HG02763 (cell line): ENCODE measurements around the gene MPP2.
"Not testable (repeated sequence)": the region's sequence is repeated elsewhere in the genome, so short reads cannot be mapped to it uniquely, and the experiment has no call there.

Source experiments
- ATAC-seq: cut with Tn5 transposase; IDR thresholded peaks from one replicate; pipeline ENCODE4 v1.9.1; 2021; ENCODE audit warnings: mild to moderate bottlenecking, moderate library complexity; ENCODE audit not compliant: unreplicated experiment

Gene MPP2

GRCh38 chr17:43852571-43852970 lies 54.8 kb downstream of the MPP2 start:
- no peak for ATAC-seq

DNA sequence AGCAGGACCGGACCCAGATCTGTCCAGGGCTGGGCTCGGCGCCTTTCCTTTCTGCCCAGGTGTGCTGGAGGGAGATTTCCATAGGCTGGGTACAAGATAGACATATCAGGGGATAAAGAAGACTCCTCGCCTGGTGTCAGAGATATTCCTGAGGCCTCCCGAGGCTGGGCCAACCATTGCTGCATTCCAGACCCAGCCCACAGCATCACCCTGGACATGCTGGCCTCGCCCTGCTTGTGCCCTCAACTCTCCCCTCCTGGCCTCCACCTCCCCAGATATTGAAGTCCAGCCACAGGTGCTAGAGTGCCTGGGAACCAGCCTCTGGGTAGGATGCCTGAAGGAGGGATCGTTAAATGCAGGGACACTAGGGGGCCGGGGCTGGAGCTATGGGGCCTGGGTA lies 58.2 kb downstream of the MPP2 start:
- ATAC-seq = no peak

DNA sequence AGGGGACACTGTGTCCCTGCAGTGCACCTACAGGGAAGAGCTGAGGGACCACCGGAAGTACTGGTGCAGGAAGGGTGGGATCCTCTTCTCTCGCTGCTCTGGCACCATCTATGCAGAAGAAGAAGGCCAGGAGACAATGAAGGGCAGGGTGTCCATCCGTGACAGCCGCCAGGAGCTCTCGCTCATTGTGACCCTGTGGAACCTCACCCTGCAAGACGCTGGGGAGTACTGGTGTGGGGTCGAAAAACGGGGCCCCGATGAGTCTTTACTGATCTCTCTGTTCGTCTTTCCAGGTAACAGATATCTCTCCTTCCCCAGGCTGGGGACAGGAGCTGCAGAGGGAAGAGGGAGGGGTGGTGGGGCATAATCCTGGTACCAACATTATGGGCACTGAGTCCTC lies 58.7 kb downstream of the MPP2 start:
- no peak for ATAC-seq

DNA sequence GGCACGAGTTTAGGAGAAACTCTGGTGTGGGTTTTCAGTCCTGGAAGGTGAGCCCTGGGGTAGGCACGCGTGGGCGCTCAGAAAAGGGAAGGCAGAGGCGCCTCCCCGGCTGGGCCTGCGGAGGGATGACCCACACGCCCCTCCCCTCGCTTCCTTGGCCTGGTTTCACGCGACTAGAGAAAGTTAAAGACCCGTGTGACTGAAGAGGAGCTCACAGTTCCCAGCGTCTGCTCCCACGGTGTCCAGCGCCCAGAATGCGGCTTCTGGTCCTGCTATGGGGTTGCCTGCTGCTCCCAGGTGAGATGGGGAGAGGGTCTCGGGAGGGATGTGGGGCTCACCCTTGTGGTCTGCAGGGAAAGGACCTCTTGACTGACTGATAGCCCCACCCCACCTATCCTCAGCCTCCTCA lies 60.4 kb downstream of the MPP2 start, which contains the start of gene CD300LG:
Gene CD300LG, plus strand, starts transcription at position 214 of the 409 bp plus-strand sequence. Its CDS starts 41 bp downstream, at position 255.
- ATAC-seq = no peak

GRCh38 chr17:43846221-43846712 lies 61.1 kb downstream of the MPP2 start:
- ATAC-seq = no peak

DNA sequence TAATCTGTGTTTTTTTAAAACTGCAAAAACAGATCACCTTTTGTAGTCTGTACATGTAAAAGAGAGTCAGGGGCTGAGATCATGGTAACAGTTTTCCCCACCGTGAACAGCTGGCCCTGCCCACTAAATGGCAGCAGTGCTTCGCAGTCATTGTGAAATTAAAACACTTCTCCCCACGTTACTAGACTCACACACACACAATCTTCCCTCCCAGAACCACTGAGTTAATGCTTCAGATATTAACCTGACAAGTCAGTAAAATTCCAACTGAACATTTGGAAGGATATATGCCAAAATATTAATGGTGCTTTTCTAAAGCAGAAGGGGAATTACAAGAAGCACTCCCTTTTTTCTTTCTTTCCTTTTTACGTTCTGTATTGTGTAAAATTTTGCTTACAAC lies 61.6 kb downstream of the MPP2 start:
- no peak for ATAC-seq

- ATAC-seq = no peak
Measured at GRCh38 chr17:43844241-43844640, 63.1 kb downstream of the MPP2 start.

GRCh38 chr17:43842975-43843325 lies 64.4 kb downstream of the MPP2 start:
- ATAC-seq = no peak

- ATAC-seq = not testable (repeated sequence)
Measured at GRCh38 chr17:43842091-43842974, 65.0 kb downstream of the MPP2 start.

- ATAC-seq = no peak
Measured at GRCh38 chr17:43841282-43841681, 66.1 kb downstream of the MPP2 start.

DNA sequence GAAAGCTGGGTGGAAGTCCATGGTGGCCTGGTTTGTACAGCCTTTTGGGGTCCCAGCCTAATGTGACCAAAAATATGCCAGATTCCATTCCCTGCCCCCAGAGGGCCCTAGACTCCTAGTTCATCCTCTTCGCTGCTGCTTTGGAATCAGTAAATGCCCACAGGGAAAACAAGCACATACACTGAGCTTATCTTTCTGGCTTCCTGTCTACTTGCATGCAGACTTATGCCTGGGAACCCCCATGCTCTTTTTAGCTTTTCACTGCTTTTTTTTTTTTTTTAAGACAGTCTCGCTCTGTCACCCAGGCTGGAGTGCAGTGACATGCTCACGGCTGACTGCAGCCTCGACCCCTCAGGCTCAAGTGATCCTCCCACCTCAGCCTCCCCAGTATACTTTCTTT lies 66.5 kb downstream of the MPP2 start:
- no peak for ATAC-seq

DNA sequence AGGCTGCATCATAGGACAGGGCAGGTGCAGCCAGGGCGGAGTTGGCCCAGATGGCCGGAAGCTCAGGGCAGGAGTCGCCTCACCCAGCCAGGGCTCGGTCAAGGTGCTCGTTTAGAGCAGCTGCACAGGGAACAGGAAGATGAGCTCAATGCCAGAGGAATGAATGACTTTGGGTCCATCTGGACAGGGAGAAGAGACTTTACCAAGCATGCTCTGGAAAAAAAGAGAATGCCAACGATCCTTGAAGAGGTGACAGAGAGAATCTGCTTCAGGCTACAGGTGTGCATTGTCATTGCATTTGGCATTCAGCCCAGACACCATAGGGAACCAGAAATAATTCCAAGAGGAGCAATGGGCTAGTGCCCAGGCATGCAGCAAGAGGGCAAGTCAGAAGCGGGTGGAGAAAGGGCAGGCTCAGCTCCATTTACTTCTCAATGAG lies 67.6 kb downstream of the MPP2 start:
- no peak for ATAC-seq

- ATAC-seq = no peak
Measured at GRCh38 chr17:43834106-43834505, 73.2 kb downstream of the MPP2 start.

DNA sequence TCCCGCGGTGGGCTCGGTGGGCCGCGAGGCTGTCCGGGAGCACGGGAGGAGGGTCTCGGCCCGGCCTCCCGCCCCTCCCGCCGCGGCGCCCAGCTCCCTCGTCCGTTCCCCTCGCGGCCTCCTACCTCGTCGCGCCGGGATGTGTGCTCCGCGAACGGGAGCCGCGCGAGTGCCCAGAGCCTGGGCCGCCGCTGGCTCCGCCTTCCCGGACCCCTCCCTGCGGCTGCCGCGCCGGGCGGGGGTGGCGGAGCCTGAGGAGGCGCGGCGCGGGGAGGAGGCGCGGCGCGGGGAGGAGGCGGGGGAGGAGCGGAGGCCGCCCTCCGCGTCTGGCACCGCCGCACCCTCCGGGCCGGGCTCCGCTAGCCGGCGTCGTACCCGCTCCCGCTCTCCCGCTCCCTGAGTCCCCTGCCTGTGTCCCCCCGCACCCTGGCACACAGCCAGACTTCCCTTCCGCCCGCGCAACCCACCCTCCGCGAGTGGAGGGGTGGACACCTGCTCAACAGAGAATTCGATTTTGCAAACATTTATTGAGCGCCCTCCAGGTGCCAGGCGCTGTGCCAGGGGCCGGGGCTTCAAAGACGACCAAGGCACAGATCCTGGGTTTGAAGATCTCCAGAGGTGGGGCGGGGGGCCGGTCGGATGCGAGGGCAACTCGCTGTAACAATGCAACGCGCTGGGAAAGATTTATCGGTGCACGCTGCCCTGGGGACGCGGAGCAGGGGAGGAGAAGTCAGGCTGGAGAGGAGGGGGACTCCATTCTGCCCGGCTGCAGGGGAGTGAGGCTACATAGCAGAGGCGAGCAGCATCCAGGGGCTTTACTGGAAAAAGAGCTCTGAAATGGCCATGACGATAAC lies 74.1 kb downstream of the MPP2 start, which contains the start of gene MPP3:
Gene MPP3, minus strand, starts transcription at position 171 of the 854 bp plus-strand sequence. CDS start 1,240 bp downstream, outside the sequence.
- no peak for ATAC-seq

GRCh38 chr17:43832168-43832975 lies 75.0 kb downstream of the MPP2 start:
- no peak for ATAC-seq

GRCh38 chr17:43831633-43832032 lies 75.7 kb downstream of the MPP2 start:
- ATAC-seq = no peak

DNA sequence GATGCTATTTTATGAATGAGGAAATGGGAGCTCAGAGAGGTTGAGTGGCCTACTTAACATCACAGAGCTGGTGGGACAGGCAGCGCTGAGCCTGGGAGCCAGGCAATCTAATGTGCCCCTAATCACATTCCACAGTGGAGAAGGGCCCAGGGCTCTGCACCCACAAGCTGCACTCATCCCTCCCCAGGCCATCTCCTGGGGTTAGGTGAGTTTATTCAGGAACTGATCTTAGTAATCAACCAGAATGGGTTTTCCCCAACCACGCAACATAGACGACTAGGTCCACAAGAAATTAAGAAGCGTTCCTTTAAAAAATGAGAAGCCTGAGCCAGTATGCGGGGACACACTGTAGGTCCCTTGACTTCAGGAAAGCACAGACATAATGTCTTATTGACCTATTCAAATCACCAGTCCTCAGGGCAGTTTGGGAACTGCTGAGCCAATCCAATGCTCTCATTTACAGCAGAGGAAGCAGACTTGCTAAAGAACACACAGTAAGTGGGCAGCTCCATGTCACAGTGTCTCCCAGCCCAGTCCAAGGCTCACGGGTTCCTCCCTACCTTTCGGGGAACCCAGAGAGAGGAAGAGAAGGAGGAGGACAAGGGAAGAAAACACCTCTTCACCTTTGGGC lies 76.7 kb downstream of the MPP2 start:
- ATAC-seq = no peak

DNA sequence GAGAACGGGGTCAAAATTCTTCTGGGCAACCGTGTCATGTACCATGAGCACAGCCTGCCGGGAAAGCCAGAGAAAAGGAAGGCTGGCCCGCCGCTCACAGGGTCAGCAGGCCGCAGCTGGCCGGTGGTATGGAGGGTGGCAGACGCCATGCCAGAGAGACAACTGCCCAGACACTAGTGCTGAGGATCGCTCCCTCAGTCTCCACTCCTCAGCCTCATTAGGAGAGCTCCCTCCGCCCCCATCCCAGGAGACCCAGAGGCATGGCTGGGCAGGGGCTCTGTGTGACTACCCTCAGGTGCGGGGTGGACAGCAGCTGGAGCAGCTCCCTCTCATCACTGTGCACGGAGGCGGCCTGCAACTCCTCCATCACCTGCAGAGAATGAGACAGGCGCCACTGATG lies 77.6 kb downstream of the MPP2 start:
- ATAC-seq = no peak

GRCh38 chr17:43827596-43827995 lies 79.7 kb downstream of the MPP2 start:
- no peak for ATAC-seq

DNA sequence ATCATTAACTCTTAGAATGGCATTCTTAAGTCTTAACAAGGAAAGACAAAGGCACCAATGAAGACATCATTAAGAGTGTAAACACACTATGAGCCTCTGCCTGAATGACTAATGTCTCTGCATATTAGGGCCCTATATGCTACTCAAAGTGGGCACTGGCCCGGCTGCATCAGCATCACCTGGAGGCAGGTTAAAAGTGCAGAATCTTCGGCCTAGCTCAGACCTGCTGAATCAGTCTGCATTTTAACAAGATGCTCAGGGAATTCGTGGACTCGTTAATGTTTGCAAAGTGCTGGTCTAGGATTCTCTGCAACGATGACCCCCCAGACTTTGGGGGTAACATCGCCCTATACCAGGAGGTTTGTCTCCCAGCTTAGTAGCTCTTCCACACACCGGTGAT lies 81.1 kb downstream of the MPP2 start:
- ATAC-seq = no peak
